GM21367 (cell line): ENCODE measurements around the gene GDI1.
A peak's percentile ranks its signal among the peaks of the same experiment; 100 is the strongest.
"Not testable (repeated sequence)": the region's sequence is repeated elsewhere in the genome, so short reads cannot be mapped to it uniquely, and the experiment has no call there.

Experiments
- ATAC-seq: cut with Tn5 transposase; IDR thresholded peaks from one replicate; pipeline ENCODE4 v1.9.1; 2021; ENCODE audit not compliant: unreplicated experiment

Gene GDI1

GRCh38 chrX:154436983-154437752 lies at the start of gene GDI1:
GDI1 (plus strand) TSS chrX:154437154; CDS start chrX:154437255, 101 bp downstream.
- ATAC-seq, result peak; percentile 36

- ATAC-seq, result not testable (repeated sequence)
These were observed 48.9 kb upstream of the GDI1 start for GRCh38 chrX:154388094-154388493.

GRCh38 chrX:154388649-154389048 lies 48.3 kb upstream of the GDI1 start:
- not testable (repeated sequence) for ATAC-seq

GRCh38 chrX:154389812-154390747 lies 46.9 kb upstream of the GDI1 start:
- peak; percentile 66 for ATAC-seq

GRCh38 chrX:154396363-154396762 lies 40.6 kb upstream of the GDI1 start:
- not testable (repeated sequence) for ATAC-seq

GRCh38 chrX:154396973-154397887 lies 39.7 kb upstream of the GDI1 start:
- peak; percentile 50 for ATAC-seq

- ATAC-seq, result peak; percentile 65
These were observed 38.9 kb upstream of the GDI1 start, which contains the start of gene RPL10 for GRCh38 chrX:154397888-154398667. RPL10 (plus strand) TSS chrX:154398377; CDS start chrX:154398520, 143 bp downstream.

GRCh38 chrX:154398668-154399526 lies 38.1 kb upstream of the GDI1 start:
- no peak for ATAC-seq

GRCh38 chrX:154399527-154400368 lies 37.2 kb upstream of the GDI1 start:
- no peak for ATAC-seq

- not testable (repeated sequence) for ATAC-seq
These were observed 36.6 kb upstream of the GDI1 start for GRCh38 chrX:154400369-154400817.

- ATAC-seq, result no peak
These were observed 35.7 kb upstream of the GDI1 start for GRCh38 chrX:154401045-154401799.

- ATAC-seq, result no peak
These were observed 34.9 kb upstream of the GDI1 start for GRCh38 chrX:154401918-154402621.

- no peak for ATAC-seq
These were observed 34.3 kb upstream of the GDI1 start for GRCh38 chrX:154402622-154403127.

GRCh38 chrX:154403192-154403591 lies 33.8 kb upstream of the GDI1 start:
- no peak for ATAC-seq

GRCh38 chrX:154403858-154404257 lies 33.1 kb upstream of the GDI1 start:
- ATAC-seq, result no peak

- ATAC-seq, result no peak
These were observed 32.2 kb upstream of the GDI1 start for GRCh38 chrX:154404625-154405192.
